ENCODE data around the gene POMT1.
A peak's percentile ranks its signal among the peaks of the same experiment; 100 is the strongest.

Gene POMT1

GRCh38 chr9:131496844-131497405 lies 5.8 kb upstream of the POMT1 start:
- no peak for TF ChIP-seq ZNF8 (CRISPR knock-in tag; IDR thresholded peaks at IDR 0.05)
- TF ChIP-seq POU6F1 (CRISPR knock-in tag; IDR thresholded peaks at IDR 0.05; ENCODE audit: borderline replicate concordance, low read depth), result no peak
- no peak for TF ChIP-seq ZNF70 (CRISPR knock-in tag; IDR thresholded peaks at IDR 0.05)
- TF ChIP-seq CREB5 (CRISPR knock-in tag; IDR thresholded peaks at IDR 0.05; ENCODE audit: low read depth), result no peak
- TF ChIP-seq TCF4 (CRISPR knock-in tag; IDR thresholded peaks at IDR 0.05; ENCODE audit: borderline replicate concordance), result no peak
- no peak for TF ChIP-seq TOX (CRISPR knock-in tag; IDR thresholded peaks at IDR 0.05; ENCODE audit: borderline replicate concordance)
- no peak for TF ChIP-seq GLIS3 (CRISPR knock-in tag; IDR thresholded peaks at IDR 0.05)
- TF ChIP-seq ZFP3 (CRISPR knock-in tag; IDR thresholded peaks at IDR 0.05), result no peak
- no peak for TF ChIP-seq CSRNP3 (CRISPR knock-in tag; IDR thresholded peaks at IDR 0.05)
- no peak for TF ChIP-seq PPARA (CRISPR knock-in tag; IDR thresholded peaks at IDR 0.05; ENCODE audit: borderline replicate concordance)
- no peak for TF ChIP-seq ESRRG (CRISPR knock-in tag; IDR thresholded peaks at IDR 0.05)
- no peak for TF ChIP-seq SNAI2 (CRISPR knock-in tag; IDR thresholded peaks at IDR 0.05)
- no peak for ATAC-seq

GRCh38 chr9:131499254-131499767 lies 3.4 kb upstream of the POMT1 start:
- TF ChIP-seq BACH2 (CRISPR knock-in tag; IDR thresholded peaks at IDR 0.05; ENCODE audit: borderline replicate concordance) (no peak), CREB5 (CRISPR knock-in tag; IDR thresholded peaks at IDR 0.05; ENCODE audit: low read depth) (no peak), PPARA (CRISPR knock-in tag; IDR thresholded peaks at IDR 0.05; ENCODE audit: borderline replicate concordance) (no peak), TSHZ2 (CRISPR knock-in tag; IDR thresholded peaks at IDR 0.05) (no peak)
- ATAC-seq, result no peak

GRCh38 chr9:131500377-131500776 lies 2.3 kb upstream of the POMT1 start:
- TF ChIP-seq SNAI2 (CRISPR knock-in tag; IDR thresholded peaks at IDR 0.05) (no peak), PPARA (CRISPR knock-in tag; IDR thresholded peaks at IDR 0.05; ENCODE audit: borderline replicate concordance) (no peak), ISL1 (CRISPR knock-in tag; IDR thresholded peaks at IDR 0.05) (no peak), BACH2 (CRISPR knock-in tag; IDR thresholded peaks at IDR 0.05; ENCODE audit: borderline replicate concordance) (no peak)
- no peak for ATAC-seq

GRCh38 chr9:131500939-131501541 lies 1.7 kb upstream of the POMT1 start:
- ATAC-seq, result no peak
- TF ChIP-seq OSR1 (CRISPR knock-in tag; IDR thresholded peaks at IDR 0.05) (no peak), ZNF70 (CRISPR knock-in tag; IDR thresholded peaks at IDR 0.05) (no peak), ARNTL (CRISPR knock-in tag; IDR thresholded peaks at IDR 0.05; ENCODE audit: borderline replicate concordance, low read depth) (no peak), PATZ1 (CRISPR knock-in tag; IDR thresholded peaks at IDR 0.05; ENCODE audit: borderline replicate concordance) (0 out of 2 replicates have a peak, but pooled peaks have one; percentile 14), TOX (CRISPR knock-in tag; IDR thresholded peaks at IDR 0.05; ENCODE audit: borderline replicate concordance) (no peak), TSHZ2 (CRISPR knock-in tag; IDR thresholded peaks at IDR 0.05) (no peak), ZFP3 (CRISPR knock-in tag; IDR thresholded peaks at IDR 0.05) (no peak), ESRRG (CRISPR knock-in tag; IDR thresholded peaks at IDR 0.05) (no peak)
